ENCODE results near the gene YPEL1.

DNA sequence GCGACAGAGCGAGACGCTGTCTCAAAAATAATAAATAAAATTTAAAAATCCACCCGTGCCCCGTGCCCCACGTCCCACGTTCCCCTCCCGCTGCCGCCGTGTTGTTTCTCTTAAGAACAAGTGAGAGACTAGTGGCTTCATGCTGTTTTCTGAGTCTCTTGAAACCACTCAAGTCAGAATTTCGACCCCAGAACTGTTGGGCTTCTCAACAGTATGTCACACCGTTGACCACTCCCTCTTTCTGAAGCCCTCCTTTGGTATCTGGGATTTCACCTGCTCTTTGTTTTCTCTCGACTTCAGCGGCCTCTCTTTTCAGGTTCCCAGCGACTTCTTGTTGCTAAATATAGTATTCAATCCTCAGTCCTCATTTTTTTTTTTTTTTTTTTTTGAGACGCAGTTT is 68.8 kb downstream of the YPEL1 start:
- TF ChIP-seq, protein P1, sequence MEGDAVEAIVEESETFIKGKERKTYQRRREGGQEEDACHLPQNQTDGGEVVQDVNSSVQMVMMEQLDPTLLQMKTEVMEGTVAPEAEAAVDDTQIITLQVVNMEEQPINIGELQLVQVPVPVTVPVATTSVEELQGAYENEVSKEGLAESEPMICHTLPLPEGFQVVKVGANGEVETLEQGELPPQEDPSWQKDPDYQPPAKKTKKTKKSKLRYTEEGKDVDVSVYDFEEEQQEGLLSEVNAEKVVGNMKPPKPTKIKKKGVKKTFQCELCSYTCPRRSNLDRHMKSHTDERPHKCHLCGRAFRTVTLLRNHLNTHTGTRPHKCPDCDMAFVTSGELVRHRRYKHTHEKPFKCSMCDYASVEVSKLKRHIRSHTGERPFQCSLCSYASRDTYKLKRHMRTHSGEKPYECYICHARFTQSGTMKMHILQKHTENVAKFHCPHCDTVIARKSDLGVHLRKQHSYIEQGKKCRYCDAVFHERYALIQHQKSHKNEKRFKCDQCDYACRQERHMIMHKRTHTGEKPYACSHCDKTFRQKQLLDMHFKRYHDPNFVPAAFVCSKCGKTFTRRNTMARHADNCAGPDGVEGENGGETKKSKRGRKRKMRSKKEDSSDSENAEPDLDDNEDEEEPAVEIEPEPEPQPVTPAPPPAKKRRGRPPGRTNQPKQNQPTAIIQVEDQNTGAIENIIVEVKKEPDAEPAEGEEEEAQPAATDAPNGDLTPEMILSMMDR (IDR thresholded peaks at IDR 0.05) = no peak
- no peak for TF ChIP-seq EZH2 (IDR thresholded peaks at IDR 0.05; ENCODE audit: borderline replicate concordance, insufficient read depth, low read depth, low read length, poor library complexity, severe bottlenecking)

Measured in B cell (primary cell).